Esophagus squamous epithelium (tissue), 4 donors: ENCODE results near the gene ITPK1.

Experiments used
- CTCF ChIP-seq, 6 experiments: fragments of 450-650 bp in 4 of 6; fragments of 200-600 bp in 2 of 6; sonication (generic) in 2 of 6; IDR thresholded peaks; one replicate each; pipeline ENCODE4 v1.5.1; 2016 to 2019; ENCODE audit warnings: antibody characterized with exemption in 6 of 6, mild to moderate bottlenecking in 4 of 6, moderate library complexity in 4 of 6
- POLR2A ChIP-seq, 4 donors: fragments of 450-650 bp; IDR thresholded peaks; one replicate each; pipeline ENCODE4 v1.6.1; 2017; ENCODE audit warnings: antibody characterized with exemption in 4 of 4, mild to moderate bottlenecking in 4 of 4, moderate library complexity in 3 of 4

DNA sequence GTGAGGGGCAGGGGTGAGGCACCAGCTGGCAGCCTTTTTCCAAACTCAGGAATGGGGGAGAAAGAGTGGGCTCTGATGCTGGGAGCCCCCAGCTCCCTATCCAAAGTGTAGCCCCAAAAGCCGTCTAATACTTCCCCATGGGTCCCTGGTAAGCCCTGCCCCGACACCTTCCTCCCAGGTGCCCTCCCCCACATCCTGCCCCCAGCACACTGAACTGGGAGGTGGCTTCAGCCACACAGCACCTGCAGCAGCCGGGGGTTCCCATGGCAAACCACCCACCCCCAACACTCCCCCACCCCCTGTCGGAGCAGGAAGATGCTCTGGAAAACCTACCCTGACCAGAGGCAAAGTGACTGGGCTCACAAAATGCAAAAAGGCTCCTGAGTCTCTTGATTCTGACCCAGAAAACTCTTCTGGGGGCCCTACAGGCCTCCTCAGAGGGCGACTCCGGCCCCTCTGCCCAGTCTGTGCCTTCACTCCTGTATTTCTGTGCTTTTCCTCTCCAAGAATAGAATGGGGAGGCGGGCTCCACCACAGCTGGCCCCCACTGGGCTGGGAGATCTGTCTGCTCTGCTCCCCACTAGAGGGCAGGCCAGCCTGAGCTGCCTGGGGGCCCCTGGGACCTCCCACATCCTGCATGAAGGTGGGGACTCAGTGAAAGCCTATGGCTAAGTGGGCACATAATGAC lies 81.6 kb downstream of the ITPK1 start:
- TF ChIP-seq POLR2A (IDR thresholded peaks at IDR 0.05) (no peak), CTCF (IDR thresholded peaks at IDR 0.05) (peak in 5 of 6 experiments; percentile 9 to 37 (median 26))
